Measurements from ENCODE around the gene TRIO. TPM values are rescaled to one million over a fixed set of nuclear protein-coding genes. Genes with fewer than 3 reads are reported as not detected.
A peak's percentile ranks its signal among the peaks of the same experiment; 100 is the strongest.

TRIO gene
- total RNA-seq, 1 experiment from 2014 or later, result 88.8 TPM

DNA sequence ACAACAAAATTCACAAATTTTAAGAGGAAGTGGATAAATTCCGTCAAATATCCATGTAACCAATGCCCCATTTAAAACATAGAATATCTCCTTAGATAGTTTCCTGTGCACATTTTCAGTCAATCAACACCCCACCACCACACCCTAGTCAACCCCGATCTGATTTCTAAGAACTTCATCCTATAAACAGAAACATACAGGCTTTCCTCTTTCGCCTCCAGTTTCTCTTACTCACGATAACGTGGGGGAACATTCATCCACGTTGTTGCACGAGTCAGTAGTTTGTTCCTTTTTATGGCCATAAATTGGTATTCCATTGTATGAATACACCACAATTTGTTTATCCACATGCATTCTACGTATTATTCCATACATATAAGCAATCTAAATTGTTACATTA, 35.6 kb upstream of the TRIO start:
- Mint-ChIP-seq H3K27ac (no peak overlapping the region), H3K27me3 (ENCODE audit: low read depth) (peaks cover 16% of the 10 kb centered on the region), H3K4me1 (peaks cover 19% of the 10 kb centered on the region), H3K36me3 (peaks cover 8% of the 10 kb centered on the region), H3K4me3 (no peak overlapping the region), H3K9me3 (peaks cover 12% of the 10 kb centered on the region)
- ATAC-seq, result no peak
- ChIA-PET CTCF (interaction anchor here (0.7 to 3.0 kb wide), 18 partner anchors 9 to 244 kb away, joined by 3 to 37 read pairs (median 4); partner anchors contain the start of gene TRIO), POLR2A (interaction anchor here (0.8 kb wide), 1 partner anchor 97 kb away, joined by 3 read pairs; no protein-coding TSS in a partner anchor)
- no peak for DNase-seq (ENCODE audit: low spot score)
- TF ChIP-seq, protein P1, sequence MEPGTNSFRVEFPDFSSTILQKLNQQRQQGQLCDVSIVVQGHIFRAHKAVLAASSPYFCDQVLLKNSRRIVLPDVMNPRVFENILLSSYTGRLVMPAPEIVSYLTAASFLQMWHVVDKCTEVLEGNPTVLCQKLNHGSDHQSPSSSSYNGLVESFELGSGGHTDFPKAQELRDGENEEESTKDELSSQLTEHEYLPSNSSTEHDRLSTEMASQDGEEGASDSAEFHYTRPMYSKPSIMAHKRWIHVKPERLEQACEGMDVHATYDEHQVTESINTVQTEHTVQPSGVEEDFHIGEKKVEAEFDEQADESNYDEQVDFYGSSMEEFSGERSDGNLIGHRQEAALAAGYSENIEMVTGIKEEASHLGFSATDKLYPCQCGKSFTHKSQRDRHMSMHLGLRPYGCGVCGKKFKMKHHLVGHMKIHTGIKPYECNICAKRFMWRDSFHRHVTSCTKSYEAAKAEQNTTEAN (CRISPR knock-in tag; IDR thresholded peaks at IDR 0.05), result no peak
- TF ChIP-seq, protein P2, sequence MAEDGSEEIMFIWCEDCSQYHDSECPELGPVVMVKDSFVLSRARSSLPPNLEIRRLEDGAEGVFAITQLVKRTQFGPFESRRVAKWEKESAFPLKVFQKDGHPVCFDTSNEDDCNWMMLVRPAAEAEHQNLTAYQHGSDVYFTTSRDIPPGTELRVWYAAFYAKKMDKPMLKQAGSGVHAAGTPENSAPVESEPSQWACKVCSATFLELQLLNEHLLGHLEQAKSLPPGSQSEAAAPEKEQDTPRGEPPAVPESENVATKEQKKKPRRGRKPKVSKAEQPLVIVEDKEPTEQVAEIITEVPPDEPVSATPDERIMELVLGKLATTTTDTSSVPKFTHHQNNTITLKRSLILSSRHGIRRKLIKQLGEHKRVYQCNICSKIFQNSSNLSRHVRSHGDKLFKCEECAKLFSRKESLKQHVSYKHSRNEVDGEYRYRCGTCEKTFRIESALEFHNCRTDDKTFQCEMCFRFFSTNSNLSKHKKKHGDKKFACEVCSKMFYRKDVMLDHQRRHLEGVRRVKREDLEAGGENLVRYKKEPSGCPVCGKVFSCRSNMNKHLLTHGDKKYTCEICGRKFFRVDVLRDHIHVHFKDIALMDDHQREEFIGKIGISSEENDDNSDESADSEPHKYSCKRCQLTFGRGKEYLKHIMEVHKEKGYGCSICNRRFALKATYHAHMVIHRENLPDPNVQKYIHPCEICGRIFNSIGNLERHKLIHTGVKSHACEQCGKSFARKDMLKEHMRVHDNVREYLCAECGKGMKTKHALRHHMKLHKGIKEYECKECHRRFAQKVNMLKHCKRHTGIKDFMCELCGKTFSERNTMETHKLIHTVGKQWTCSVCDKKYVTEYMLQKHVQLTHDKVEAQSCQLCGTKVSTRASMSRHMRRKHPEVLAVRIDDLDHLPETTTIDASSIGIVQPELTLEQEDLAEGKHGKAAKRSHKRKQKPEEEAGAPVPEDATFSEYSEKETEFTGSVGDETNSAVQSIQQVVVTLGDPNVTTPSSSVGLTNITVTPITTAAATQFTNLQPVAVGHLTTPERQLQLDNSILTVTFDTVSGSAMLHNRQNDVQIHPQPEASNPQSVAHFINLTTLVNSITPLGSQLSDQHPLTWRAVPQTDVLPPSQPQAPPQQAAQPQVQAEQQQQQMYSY (CRISPR knock-in tag; IDR thresholded peaks at IDR 0.05), result no peak
- TF ChIP-seq, protein P3, sequence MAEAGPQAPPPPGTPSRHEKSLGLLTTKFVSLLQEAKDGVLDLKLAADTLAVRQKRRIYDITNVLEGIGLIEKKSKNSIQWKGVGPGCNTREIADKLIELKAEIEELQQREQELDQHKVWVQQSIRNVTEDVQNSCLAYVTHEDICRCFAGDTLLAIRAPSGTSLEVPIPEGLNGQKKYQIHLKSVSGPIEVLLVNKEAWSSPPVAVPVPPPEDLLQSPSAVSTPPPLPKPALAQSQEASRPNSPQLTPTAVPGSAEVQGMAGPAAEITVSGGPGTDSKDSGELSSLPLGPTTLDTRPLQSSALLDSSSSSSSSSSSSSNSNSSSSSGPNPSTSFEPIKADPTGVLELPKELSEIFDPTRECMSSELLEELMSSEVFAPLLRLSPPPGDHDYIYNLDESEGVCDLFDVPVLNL (CRISPR knock-in tag; IDR thresholded peaks at IDR 0.05; ENCODE audit: borderline replicate concordance, low read depth), result no peak
- TF ChIP-seq ZNF416 (CRISPR knock-in tag; IDR thresholded peaks at IDR 0.05), result no peak
- TF ChIP-seq SP1 (CRISPR knock-in tag; conservative IDR thresholded peaks at IDR 0.05), result no peak
- TF ChIP-seq FOXK1 (CRISPR knock-in tag; IDR thresholded peaks at IDR 0.05), result no peak
- no peak for TF ChIP-seq JAZF1 (CRISPR knock-in tag; IDR thresholded peaks at IDR 0.05)
- TF ChIP-seq RELA (CRISPR knock-in tag; IDR thresholded peaks at IDR 0.05; ENCODE audit: borderline replicate concordance), result no peak
- TF ChIP-seq JUN (CRISPR knock-in tag; IDR thresholded peaks at IDR 0.05), result no peak
- no peak for TF ChIP-seq ELF4 (CRISPR knock-in tag; IDR thresholded peaks at IDR 0.05; ENCODE audit: low read depth)
- TF ChIP-seq NFE2L1 (CRISPR knock-in tag; IDR thresholded peaks at IDR 0.05), result no peak
- TF ChIP-seq SMAD4 (CRISPR knock-in tag; IDR thresholded peaks at IDR 0.05), result no peak
- TF ChIP-seq, protein P4, sequence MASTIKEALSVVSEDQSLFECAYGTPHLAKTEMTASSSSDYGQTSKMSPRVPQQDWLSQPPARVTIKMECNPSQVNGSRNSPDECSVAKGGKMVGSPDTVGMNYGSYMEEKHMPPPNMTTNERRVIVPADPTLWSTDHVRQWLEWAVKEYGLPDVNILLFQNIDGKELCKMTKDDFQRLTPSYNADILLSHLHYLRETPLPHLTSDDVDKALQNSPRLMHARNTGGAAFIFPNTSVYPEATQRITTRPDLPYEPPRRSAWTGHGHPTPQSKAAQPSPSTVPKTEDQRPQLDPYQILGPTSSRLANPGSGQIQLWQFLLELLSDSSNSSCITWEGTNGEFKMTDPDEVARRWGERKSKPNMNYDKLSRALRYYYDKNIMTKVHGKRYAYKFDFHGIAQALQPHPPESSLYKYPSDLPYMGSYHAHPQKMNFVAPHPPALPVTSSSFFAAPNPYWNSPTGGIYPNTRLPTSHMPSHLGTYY (CRISPR knock-in tag; IDR thresholded peaks at IDR 0.05), result no peak

DNA sequence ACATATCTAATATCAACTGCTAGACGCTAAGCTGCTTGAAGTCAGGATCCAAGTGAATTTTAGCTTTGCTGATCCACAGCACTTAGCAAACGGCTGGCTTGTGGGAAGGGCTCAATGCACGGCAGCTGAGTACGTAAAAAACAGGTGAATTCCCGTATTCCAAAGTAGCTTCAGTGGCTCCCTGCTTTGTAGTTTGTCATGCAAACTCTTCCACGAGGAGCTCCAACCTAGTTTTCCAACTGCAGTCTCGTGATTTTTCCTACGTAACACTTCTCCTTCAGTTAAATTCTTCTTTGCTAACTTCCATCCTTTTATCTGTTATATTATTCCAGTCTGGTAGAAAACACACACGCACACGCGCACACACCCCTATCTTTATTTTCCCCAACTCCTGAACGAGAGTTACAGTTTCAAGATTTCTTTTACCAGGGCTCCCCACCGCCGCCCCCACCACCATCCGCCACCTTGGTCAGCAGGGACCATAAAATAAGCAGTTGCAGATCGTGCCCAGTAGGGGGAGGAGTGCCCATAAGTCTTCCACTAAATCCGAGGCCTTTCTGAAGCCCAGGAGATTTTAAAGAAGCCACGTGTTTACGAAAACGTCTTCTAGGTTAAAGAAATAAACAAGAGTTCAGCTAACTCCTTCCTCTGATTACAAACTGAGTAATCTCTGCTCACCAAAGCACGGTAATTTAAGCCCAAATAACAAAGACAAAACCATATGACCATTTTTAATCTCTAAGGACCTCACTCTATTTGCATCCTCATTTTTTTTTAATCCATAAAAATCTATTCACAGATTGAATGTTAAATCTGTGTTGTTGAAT, 34.8 kb upstream of the TRIO start:
- peak; percentile 69 for DNase-seq (ENCODE audit: low spot score)
- Mint-ChIP-seq H3K4me1 (peaks cover 17% of the 10 kb centered on the region), H3K27me3 (ENCODE audit: low read depth) (peaks cover 16% of the 10 kb centered on the region), H3K27ac (peak overlapping the region; percentile 54; the same call in 1 of the 2 replicates), H3K9me3 (peaks cover 4% of the 10 kb centered on the region), H3K4me3 (peak overlapping the region; percentile 71), H3K36me3 (no peaks in the 10 kb centered on the region)
- POLR2A ChIA-PET, result interaction anchor here (0.8 kb wide), 1 partner anchor 98 kb away, joined by 3 read pairs; no protein-coding TSS in a partner anchor
- CTCF ChIA-PET, result interaction anchor here (0.6 to 3.0 kb wide), 21 partner anchors 8 to 245 kb away, joined by 3 to 37 read pairs (median 3); partner anchors contain the start of gene TRIO
- ATAC-seq, result peak; percentile 95
- no peak for TF ChIP-seq ZBTB21 (CRISPR knock-in tag; IDR thresholded peaks at IDR 0.05; ENCODE audit: borderline replicate concordance)
- TF ChIP-seq, protein P5, sequence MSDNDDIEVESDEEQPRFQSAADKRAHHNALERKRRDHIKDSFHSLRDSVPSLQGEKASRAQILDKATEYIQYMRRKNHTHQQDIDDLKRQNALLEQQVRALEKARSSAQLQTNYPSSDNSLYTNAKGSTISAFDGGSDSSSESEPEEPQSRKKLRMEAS (CRISPR knock-in tag; IDR thresholded peaks at IDR 0.05), result peak; percentile 57
- TF ChIP-seq, protein P6, sequence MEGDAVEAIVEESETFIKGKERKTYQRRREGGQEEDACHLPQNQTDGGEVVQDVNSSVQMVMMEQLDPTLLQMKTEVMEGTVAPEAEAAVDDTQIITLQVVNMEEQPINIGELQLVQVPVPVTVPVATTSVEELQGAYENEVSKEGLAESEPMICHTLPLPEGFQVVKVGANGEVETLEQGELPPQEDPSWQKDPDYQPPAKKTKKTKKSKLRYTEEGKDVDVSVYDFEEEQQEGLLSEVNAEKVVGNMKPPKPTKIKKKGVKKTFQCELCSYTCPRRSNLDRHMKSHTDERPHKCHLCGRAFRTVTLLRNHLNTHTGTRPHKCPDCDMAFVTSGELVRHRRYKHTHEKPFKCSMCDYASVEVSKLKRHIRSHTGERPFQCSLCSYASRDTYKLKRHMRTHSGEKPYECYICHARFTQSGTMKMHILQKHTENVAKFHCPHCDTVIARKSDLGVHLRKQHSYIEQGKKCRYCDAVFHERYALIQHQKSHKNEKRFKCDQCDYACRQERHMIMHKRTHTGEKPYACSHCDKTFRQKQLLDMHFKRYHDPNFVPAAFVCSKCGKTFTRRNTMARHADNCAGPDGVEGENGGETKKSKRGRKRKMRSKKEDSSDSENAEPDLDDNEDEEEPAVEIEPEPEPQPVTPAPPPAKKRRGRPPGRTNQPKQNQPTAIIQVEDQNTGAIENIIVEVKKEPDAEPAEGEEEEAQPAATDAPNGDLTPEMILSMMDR (IDR thresholded peaks at IDR 0.05), result peak; percentile 60
